PFSK-1 (cell line): ENCODE measurements around the gene C1orf122.

ENCODE experiments used
- FOXP2 ChIP-seq: optimal IDR thresholded peaks from 2 replicates; pipeline ENCODE3; 2011; ENCODE audit warnings: borderline replicate concordance, control low read depth, inconsistent platforms; ENCODE audit not compliant: insufficient read depth; ENCODE audit errors: extremely low read length, extremely low read depth
- POLR2AphosphoS5 ChIP-seq: IDR thresholded peaks from 2 replicates; pipeline ENCODE4 v1.6.1; 2012; ENCODE audit warnings: low read depth, mild to moderate bottlenecking, control low read depth, low read length, moderate library complexity
- SIN3A ChIP-seq: IDR thresholded peaks from 2 replicates; pipeline ENCODE4 v1.6.1; 2012; ENCODE audit warnings: mild to moderate bottlenecking, low read length, moderate library complexity, borderline replicate concordance; ENCODE audit not compliant: insufficient read depth
- TAF1 ChIP-seq: IDR thresholded peaks from 2 replicates; pipeline ENCODE4 v1.6.1; 2012; ENCODE audit warnings: low read length, control low read depth, borderline replicate concordance; ENCODE audit not compliant: insufficient read depth
- TF ChIP-seq, protein P1 (sequence below), 2 experiments: IDR thresholded peaks; 2 replicates each; pipeline versions ENCODE4 v1.6.1 to v1.8.0; 2011 to 2012; ENCODE audit warnings: low read depth in 2 of 2, low read length in 2 of 2, control low read depth in 1 of 2, inconsistent platforms in 1 of 2, mild to moderate bottlenecking in 1 of 2, moderate library complexity in 1 of 2; ENCODE audit not compliant: insufficient read depth in 1 of 2

C1orf122 gene

DNA sequence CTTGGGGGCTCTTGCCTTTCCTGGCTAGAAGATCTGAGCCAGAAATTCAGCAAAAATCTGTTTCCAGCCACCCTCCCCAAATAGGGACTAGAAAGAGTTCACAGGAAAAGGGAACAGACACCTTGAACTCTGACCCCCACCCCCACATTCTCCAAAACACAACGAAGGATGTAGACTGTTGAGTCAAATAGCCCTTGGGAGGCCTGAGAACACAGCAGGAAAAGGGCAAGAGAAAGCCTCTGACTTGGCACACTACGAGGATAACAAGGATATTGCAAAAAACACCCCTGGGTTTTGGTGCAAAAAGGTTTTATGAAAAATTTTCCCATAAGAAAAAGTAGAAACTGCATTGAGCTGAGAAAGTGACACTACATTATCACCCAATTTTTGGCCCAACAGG is 2.4 kb downstream of the C1orf122 start:
- TF ChIP-seq FOXP2, result no peak
- TF ChIP-seq POLR2AphosphoS5, result no peak
- TF ChIP-seq TAF1, result no peak
- TF ChIP-seq, protein P1, sequence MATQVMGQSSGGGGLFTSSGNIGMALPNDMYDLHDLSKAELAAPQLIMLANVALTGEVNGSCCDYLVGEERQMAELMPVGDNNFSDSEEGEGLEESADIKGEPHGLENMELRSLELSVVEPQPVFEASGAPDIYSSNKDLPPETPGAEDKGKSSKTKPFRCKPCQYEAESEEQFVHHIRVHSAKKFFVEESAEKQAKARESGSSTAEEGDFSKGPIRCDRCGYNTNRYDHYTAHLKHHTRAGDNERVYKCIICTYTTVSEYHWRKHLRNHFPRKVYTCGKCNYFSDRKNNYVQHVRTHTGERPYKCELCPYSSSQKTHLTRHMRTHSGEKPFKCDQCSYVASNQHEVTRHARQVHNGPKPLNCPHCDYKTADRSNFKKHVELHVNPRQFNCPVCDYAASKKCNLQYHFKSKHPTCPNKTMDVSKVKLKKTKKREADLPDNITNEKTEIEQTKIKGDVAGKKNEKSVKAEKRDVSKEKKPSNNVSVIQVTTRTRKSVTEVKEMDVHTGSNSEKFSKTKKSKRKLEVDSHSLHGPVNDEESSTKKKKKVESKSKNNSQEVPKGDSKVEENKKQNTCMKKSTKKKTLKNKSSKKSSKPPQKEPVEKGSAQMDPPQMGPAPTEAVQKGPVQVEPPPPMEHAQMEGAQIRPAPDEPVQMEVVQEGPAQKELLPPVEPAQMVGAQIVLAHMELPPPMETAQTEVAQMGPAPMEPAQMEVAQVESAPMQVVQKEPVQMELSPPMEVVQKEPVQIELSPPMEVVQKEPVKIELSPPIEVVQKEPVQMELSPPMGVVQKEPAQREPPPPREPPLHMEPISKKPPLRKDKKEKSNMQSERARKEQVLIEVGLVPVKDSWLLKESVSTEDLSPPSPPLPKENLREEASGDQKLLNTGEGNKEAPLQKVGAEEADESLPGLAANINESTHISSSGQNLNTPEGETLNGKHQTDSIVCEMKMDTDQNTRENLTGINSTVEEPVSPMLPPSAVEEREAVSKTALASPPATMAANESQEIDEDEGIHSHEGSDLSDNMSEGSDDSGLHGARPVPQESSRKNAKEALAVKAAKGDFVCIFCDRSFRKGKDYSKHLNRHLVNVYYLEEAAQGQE (IDR thresholded peaks at IDR 0.05; ENCODE audit: insufficient read depth in 1 of 2, low read depth in 2 of 2, low read length in 2 of 2), result no peak
- TF ChIP-seq SIN3A, result no peak

DNA sequence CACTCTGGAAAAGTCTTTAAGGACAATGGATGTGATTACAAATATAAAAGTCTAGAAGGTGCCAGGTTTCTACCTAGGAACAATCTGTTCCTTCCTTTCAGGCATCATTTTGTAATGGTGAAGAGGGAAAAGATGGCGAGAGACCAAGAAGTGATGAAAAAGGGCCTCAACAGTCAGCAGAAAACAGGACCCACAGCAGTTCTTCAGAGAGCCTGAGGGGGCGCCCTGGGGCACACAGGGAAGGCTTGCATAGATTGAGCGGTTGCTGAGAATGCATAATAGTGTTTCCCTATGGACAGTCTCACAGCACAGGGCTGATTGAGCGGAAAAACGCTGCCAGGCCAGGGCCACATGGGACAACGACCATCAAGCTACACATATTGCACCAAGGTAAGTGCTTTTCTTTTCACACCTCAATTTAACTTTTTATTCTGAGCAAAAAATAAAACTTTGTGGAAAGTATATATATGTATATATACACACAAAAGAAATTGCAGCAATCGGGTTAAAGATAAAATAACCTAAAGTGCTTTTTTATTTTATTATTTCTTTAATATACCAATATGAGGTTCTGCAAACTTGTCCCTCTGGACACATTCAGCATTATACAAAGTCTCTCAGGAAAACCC is 3.6 kb downstream of the C1orf122 start:
- TF ChIP-seq, protein P1 (IDR thresholded peaks at IDR 0.05; ENCODE audit: insufficient read depth in 1 of 2, low read depth in 2 of 2, low read length in 2 of 2), result 0 out of 4 replicates have a peak, but pooled peaks of 1 of the 2 experiments have one; percentile 20
- no peak for TF ChIP-seq POLR2AphosphoS5

DNA sequence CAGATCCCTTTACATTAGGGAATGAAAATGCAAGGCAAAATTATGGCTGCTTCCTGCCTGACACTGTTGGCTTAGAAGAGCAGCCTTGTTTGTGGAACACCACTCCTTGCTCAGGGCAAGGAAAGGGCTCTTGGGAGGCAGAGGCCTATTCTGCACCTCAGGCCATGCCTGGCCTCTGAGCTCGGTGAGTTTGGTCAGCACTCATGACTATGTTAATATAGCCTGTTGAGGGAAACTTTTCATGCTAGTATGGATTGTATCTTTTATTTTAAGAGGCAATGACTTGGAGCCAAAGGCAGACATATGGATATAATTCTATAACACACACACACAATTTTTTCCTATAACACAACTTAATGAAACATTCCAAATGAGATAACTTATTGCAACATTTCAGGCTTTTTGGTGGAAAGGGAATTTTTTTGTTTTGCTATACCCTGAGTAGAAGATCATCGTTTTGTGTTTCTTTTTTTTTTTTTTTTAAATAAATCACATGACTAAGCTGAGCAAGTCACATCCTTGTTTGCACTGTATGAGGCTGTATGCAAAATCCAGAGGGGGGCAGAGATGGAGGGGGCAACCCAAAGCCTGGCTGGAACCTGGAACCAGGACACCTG is 6.0 kb downstream of the C1orf122 start:
- TF ChIP-seq POLR2AphosphoS5 (no peak), SIN3A (no peak), FOXP2 (no peak), TAF1 (no peak)
- TF ChIP-seq, protein P1 (IDR thresholded peaks at IDR 0.05; ENCODE audit: insufficient read depth in 1 of 2, low read depth in 2 of 2, low read length in 2 of 2), result no peak

DNA sequence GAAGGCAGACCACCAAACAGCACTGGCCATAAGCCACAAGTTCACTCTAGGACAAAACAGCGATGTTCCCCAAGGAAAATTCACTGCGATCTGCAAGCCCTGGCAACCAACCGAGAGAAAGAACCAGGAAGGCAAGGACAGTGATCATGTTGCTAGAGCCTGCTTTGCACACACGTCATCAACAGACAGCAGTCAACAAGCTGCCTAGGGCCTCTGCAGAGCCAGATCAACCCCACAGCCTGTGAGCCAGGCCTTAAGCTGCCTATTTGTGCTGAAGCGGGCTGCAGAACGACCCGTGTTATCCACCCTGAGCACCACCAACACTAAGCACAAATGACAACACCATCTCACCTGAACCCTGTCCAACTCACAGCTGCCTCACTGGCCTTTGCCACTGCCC is 6.7 kb downstream of the C1orf122 start:
- no peak for TF ChIP-seq POLR2AphosphoS5
- TF ChIP-seq TAF1, result no peak
- no peak for TF ChIP-seq FOXP2
- TF ChIP-seq, protein P1 (IDR thresholded peaks at IDR 0.05; ENCODE audit: insufficient read depth in 1 of 2, low read depth in 2 of 2, low read length in 2 of 2), result no peak
- TF ChIP-seq SIN3A, result no peak

DNA sequence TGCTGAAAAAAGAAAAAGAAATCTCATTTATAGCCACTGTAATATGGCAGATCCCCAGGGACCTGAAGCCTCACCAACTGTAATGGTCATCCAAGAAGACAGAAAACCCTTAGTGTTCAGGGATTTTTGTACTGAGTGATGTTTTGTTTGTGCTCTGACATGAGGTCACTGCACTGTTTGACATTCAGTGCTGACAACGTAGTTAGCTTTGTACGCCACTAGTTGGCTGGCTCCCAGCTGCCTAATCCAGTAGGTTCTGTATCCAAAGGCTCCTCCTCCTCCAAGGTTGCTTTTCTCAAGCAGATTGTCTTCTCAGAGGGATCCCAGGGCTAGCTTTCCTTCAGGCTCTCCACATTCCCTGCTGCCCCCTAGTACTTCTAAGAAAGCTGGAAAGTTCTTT is 9.9 kb downstream of the C1orf122 start:
- TF ChIP-seq POLR2AphosphoS5, result no peak
- TF ChIP-seq SIN3A, result no peak
- TF ChIP-seq, protein P1 (IDR thresholded peaks at IDR 0.05; ENCODE audit: insufficient read depth in 1 of 2, low read depth in 2 of 2, low read length in 2 of 2), result no peak
- TF ChIP-seq FOXP2, result no peak
- no peak for TF ChIP-seq TAF1
